HUDEP-2 (cell line): ENCODE measurements around the gene CRLF1.

ENCODE experiments used
- DNase-seq, 76 experiments: peaks; one replicate each; lab custom pipeline; 2025; ENCODE audit not compliant: unreplicated experiment in 76 of 76; lab: John Stamatoyannopoulos, UW

The CRLF1 gene, protein sequence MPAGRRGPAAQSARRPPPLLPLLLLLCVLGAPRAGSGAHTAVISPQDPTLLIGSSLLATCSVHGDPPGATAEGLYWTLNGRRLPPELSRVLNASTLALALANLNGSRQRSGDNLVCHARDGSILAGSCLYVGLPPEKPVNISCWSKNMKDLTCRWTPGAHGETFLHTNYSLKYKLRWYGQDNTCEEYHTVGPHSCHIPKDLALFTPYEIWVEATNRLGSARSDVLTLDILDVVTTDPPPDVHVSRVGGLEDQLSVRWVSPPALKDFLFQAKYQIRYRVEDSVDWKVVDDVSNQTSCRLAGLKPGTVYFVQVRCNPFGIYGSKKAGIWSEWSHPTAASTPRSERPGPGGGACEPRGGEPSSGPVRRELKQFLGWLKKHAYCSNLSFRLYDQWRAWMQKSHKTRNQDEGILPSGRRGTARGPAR

GRCh38 chr19:18606281-18607225, at the start of gene CRLF1:
Gene CRLF1 (minus strand): TSS chr19:18606799. CDS start chr19:18606656, 143 bp downstream.
- peak in 1 of 76 experiments; percentile 13 for DNase-seq

DNA sequence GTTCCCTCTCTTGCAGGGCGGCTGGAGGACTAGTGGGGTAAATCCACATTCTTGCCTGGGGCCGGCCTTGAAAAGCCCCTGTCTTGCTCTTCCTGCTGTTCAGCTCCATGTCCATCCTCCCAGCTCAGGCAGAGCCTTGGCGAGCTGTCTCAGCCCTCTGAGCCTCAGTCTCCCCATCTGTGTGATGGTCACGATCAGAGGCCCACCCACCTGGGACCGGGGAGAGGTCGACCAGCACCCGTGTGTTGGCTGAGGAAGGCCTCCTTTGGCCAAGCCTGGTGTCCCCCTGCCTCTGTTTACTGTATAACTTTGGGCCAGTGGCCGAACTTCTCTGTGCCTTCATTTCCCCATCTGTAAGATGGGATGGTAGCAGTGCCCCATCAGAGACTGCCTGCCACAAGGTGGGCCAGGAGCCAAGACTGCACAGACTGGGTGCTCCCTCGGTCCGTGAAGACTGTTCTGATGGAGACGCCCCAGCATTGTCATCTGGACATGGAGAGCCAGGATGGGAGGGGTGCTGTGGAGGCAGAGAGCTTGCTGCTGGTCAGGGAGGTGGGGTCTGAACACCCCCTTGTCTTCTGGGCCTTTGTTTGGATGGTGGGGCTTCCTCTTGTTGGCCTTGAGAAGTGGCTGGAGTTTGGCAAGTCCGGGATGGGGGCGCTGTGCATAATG, 48.7 kb upstream of the CRLF1 start:
- DNase-seq: no peak

DNA sequence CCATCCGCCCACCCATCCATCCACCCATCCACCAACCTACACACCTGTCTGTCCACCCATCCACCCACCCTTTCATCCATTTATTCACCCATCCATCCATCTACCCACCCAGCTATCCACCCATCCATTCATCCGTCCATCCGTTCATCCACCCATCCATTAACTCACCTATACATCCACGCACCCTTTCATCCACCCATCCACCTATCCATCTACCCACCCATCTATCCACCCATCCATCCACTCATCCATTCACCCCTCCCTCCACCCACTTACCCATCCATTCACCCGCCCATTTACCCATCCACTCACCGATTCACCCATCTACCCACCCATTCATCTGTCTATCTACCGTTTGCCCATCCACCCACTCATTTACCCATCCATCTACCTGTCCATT, 47.9 kb upstream of the CRLF1 start:
- no peak for DNase-seq

DNA sequence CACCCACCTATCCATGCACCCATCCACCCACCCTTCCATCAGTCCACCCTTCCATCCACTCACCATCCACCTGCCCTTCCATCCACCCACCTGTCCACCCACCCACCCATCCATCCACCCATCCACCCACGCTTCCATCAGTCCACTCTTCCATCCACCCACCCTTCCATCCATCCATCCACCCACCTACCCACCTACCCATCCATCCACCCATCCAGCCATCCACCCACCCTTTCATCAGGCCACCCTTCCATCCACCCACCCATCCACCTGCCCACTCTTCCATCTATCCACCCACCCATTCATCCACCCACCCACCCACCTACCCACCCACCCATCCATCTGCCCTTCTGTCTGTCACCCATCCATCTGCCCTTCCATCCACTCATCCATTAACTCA, 47.3 kb upstream of the CRLF1 start:
- DNase-seq: no peak

DNA sequence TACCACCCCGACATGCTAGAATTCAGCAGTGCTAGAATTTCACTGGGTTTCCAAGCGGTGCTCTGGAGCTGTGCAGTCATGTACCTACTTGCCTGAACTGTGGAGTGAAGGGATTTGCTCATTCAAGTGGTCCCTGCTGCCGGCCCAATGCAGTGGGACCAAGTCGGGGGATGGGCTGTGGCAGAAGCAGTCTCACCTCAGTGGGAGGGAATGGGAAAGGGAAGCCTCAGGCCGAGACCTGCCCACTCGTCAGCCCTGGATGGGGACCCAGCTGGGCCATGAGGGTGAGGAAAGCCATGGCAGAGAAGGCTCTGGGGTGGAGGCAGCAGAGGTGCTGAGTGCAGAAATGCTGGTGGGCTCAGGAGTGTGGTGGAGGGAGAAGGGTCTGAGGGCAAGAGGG, 45.1 kb upstream of the CRLF1 start:
- no peak for DNase-seq

DNA sequence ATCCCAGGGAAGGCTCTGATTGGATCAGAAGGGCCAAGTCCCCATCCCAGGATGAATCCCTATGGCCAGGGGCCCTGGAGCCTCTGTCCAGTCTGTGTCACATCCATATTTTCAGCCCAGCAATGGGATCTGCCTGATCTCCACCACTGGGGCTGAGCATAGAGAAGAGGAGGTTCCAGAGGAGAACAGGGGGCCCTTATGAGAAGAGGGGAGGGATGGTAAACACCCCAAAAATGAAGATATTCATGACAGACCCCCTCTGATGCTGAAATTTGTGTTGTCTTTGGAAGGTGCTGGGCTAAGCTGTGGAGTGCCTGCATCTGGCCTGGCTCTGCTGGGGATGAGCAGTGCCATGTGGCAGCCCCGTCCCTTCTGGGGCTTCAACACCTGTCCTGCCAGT, 44.7 kb upstream of the CRLF1 start:
- DNase-seq: no peak

- no peak for DNase-seq
Measured at GRCh38 chr19:18650468-18651041, 44.0 kb upstream of the CRLF1 start.

DNA sequence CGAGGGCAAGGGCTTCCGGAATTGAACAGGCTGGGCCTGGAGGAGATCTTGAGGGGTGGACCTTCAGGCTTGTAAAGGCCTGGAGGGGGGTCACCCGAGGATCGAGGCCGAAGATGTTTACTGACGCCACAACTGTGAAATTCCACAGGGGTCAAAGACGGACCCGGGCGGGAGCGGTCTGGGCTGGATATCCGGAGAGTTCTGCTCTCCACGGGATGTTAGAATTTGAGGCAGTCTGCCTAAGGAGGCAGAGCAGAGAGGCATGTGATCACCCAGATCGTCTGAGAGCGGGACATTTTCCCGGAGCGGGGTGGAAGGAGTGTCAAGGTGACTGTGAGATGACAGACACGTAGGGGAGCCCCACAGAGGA, 43.4 kb upstream of the CRLF1 start:
- DNase-seq: no peak

DNA sequence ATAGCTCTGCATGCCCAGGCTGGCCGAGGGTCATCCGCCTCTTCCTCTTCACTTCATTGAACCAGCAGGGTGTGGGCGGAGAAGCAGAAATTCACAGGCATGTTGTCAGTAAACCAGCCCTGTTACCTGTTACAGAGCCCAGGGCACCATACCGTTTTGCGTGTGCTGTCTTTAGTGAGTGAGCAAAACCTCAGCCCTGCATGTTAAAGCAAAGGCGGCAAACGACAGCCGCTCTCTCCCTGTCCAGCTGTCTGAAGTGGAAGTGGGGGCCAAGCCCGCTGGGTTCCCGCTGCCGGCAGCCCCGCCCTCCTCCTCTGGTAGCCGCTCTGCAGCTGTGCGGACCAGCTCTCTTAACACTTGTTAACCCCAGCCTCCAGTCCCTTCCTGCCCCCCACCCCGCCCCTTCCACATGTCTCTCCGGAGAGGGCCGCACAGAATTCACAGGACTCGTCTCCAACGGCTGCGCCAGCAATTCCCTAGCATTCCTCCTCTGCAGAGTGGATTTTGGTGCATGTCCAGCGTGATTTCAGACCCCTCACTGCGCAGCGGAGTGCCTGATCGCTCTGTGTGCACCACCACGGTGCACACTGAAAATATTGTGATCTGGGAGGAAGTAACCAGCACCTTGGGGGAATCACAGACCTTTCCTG, 42.9 kb upstream of the CRLF1 start:
- no peak for DNase-seq

- DNase-seq: no peak
Measured at GRCh38 chr19:18648973-18649315, 42.3 kb upstream of the CRLF1 start.

GRCh38 chr19:18647807-18648206, 41.2 kb upstream of the CRLF1 start:
- DNase-seq: no peak

GRCh38 chr19:18647371-18647767, 40.8 kb upstream of the CRLF1 start:
- DNase-seq: no peak

GRCh38 chr19:18646535-18647370, 40.2 kb upstream of the CRLF1 start:
- no peak for DNase-seq

DNA sequence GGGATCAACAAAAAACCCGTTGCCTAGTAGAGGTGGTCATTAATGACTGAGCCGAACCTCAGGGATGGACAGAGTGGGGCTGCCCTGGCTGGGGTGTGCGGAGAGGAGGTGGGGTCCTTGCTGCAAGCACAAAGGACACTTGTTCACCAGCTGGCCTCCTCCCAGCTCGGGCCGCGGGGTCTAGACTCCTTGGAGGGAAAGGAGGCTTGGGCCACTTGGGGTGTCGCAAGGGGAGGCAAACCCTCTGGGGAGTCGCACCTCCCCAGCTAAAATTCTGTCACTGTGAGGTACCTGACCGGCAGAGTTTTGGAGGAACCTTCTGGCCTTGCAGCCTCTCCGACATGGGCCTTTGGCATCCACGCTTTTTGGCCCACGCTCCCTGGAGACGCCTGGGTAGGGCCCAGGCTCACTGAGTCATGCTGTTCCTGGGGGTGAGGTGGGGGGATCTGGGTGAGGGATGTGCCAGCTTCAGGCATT, 38.5 kb upstream of the CRLF1 start:
- DNase-seq: no peak

DNA sequence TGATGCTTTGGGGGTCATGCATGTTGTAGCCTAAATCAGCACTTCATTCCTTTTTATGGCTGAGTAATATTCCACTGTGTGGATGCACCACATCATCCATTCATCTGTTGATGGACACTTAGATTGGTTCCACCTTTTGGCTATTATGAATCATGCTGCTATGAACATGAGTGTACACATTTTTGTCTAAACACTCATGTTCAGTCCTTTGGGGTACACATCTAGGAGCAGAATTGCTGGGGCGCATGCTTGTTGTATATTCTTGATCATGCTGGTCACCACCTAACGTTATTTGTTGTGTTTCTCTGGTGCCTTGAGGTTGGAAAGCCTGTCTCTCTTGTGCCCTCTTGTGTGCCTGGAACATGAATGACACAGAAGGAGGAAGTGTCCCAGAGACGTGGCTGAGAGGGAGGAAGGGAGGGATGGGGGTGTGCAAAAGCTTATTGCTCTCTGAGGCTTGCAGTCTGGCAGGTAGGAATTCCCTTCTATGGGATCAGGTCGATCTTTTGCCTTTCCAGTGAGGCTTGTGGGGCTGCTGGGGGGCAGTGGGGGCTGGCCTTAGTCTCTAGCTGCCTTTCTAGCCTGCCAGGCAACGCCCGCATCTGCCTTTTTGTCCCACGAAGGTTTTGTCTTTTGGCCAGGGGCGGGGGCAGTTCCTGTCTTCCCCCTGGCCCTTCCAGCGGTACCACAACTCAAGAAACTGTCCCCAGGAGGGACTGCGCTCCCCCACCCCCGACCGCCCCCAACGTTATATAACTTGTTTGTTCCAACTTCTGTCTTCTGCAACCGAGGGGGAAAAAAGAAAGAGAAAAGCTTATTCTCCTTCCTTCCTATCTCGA, 37.8 kb upstream of the CRLF1 start:
- peak in 15 of 76 experiments; percentile 13 to 44 (median 28) for DNase-seq

DNA sequence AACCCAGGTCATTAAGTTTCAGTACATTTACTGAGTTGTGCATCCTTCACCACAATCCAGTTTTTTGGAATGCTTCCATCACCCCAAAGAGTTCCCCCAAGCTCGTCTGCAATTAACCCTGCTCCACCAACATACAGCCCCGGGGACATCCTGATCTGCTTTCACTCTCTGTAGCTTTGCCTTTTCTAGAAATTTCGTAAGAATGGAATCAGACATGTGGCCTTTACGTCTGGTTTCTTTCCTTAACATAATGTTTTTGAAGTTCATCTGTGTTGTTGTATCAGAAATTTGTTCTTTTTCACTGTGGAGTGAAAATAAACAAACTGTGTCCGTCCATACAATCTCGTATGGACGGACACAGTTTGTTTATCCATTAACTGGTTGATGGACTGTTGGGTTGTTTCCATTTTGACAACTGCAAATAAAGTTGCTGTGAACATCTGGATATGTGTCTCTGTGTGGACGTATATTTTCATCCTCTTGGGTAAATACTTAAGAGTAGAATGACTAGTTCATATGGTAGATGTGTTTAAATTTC, 33.2 kb upstream of the CRLF1 start:
- no peak for DNase-seq

DNA sequence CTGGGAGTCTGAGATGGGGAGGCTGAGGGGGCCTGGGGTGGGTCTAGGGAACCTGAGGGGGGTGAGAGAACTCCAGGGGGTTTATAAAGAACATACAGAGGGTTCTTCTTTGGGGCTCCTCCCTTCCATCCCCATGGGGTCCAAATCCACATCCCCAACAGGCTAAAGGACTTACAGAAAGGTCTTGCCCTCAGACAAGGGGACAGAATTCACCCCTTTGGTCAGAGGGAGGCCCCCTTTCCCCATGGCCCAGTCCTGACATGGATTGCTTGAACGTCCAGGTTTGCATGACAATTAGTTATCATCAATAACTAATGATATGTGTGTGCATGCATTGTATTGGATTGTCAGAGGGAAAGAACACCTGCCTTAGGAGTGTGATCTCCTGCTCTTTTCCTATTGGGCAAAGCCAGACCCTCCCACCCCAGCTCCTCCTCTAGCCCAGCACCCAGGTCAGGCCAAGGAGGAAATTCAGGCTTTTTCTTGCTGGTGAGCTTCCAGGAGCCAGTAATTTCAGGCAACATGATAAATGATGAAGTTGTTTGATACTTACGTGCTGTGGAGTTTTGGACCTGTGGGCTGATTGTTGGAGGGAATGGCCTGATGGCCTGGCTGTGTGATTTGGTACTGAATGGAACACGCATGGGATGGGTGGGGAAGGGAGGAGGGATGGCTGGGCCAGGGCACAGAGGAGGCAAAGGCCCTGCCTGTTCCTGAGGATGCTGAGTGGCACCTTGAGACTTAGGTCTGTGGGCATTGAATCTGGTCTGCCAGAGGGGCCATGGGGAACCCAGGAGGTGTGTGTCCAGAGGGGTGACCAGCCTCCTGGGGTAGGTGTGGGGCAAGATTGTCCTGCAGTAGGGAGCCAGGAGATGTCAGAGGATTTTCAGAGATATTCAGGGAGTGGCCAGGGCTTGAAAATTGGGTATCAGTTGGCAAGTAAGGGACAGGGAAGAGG, 31.4 kb upstream of the CRLF1 start:
- DNase-seq: peak in 4 of 76 experiments; percentile 12 to 34 (median 17)
